H1 (cell line): ENCODE measurements around the gene LIMA1. TPM values are rescaled to one million over a fixed set of nuclear protein-coding genes. Genes with fewer than 3 reads are reported as not detected.

Experiments
- CTCF ChIA-PET: fragments of 300-600 bp; sonication (Branson Sonifier 250); formaldehyde crosslinking; loops from one replicate; lab custom pipeline; 2021; ENCODE audit not compliant: partially characterized antibody; lab: Charles Lee
- POLR2A ChIA-PET: fragments of 300-600 bp; sonication (Branson Sonifier 250); formaldehyde crosslinking; loops from one replicate; lab custom pipeline; 2021; ENCODE audit warnings: inconsistent platforms; ENCODE audit not compliant: partially characterized antibody; lab: Charles Lee
- DNase-seq, 2 experiments: peaks; one replicate each; pipeline versions ENCODE4 v3.0.0 to v3.0.0-alpha.2; 2010 to 2022; ENCODE audit warnings: low spot score in 2 of 2, low read depth in 1 of 2, mixed read lengths in 1 of 2
- FAIRE-seq: peaks from 2 replicates; lab custom pipeline; 2011; peaks lifted over from hg19 to GRCh38; lab: Jason Lieb, UNC
- H2AFZ ChIP-seq: 2 replicates; pipeline ENCODE4 v1.8.1; 2012; ENCODE audit warnings: low read length, inconsistent platforms
- H2AK5ac ChIP-seq: 2 replicates; pipeline ENCODE4 v1.6.1; 2013; ENCODE audit warnings: low read depth, low read length
- H2BK120ac ChIP-seq: replicated peaks from 2 replicates; pipeline ENCODE3; 2013; ENCODE audit warnings: low read depth, low read length, inconsistent platforms
- H2BK12ac ChIP-seq: 2 replicates; pipeline ENCODE4 v1.6.1; 2013; ENCODE audit warnings: low read depth, low read length
- H2BK15ac ChIP-seq: 2 replicates; pipeline ENCODE4 v1.6.1; 2013; ENCODE audit warnings: low read length
- H2BK20ac ChIP-seq: 2 replicates; pipeline ENCODE4 v1.6.1; 2013; ENCODE audit warnings: low read length
- H2BK5ac ChIP-seq: 2 replicates; pipeline ENCODE4 v1.6.1; 2013; ENCODE audit warnings: low read depth, low read length
- H3K14ac ChIP-seq: 2 replicates; pipeline ENCODE4 v1.6.1; 2013; ENCODE audit warnings: inconsistent platforms; ENCODE audit not compliant: insufficient read length
- H3K18ac ChIP-seq: 2 replicates; pipeline ENCODE4 v1.6.1; 2013; ENCODE audit warnings: low read length; ENCODE audit errors: extremely low read depth
- H3K23ac ChIP-seq: 2 replicates; pipeline ENCODE4 v1.6.1; 2013; ENCODE audit warnings: inconsistent platforms; ENCODE audit not compliant: insufficient read length
- H3K23me2 ChIP-seq: 2 replicates; pipeline ENCODE4 v1.6.1; 2013; ENCODE audit warnings: low read depth, low read length
- H3K27ac ChIP-seq: 2 replicates; pipeline ENCODE4 v1.6.1; 2011; ENCODE audit warnings: low read depth, low read length, inconsistent platforms
- H3K27me3 ChIP-seq, 4 experiments: replicated peaks in 1 of 4; 1 replicate in 1 of 4; 2 replicates in 3 of 4; pipeline versions ENCODE4 v1.6.1 to v1.8.1; 2011 to 2013; ENCODE audit warnings: low read length in 3 of 4, mild to moderate bottlenecking in 3 of 4, inconsistent platforms in 2 of 4, mixed read lengths in 2 of 4, moderate library complexity in 1 of 4; ENCODE audit not compliant: control insufficient read depth in 3 of 4, insufficient read depth in 3 of 4; ENCODE audit errors: extremely low read depth in 1 of 4
- H3K36me3 ChIP-seq, 4 experiments: 2 replicates each; pipeline versions ENCODE4 v1.6.1 to v1.8.1; 2011 to 2013; ENCODE audit warnings: mild to moderate bottlenecking in 4 of 4, low read length in 3 of 4, moderate library complexity in 2 of 4, control low read depth in 1 of 4, inconsistent platforms in 1 of 4; ENCODE audit not compliant: insufficient read depth in 4 of 4, control insufficient read depth in 2 of 4
- H3K4ac ChIP-seq: replicated peaks from 2 replicates; pipeline ENCODE3; 2013; ENCODE audit warnings: low read length, low read depth, mixed read lengths, inconsistent platforms; ENCODE audit not compliant: insufficient read length
- H3K4me1 ChIP-seq, 4 experiments: replicated peaks in 1 of 4; 1 replicate in 1 of 4; 2 replicates in 3 of 4; pipeline versions ENCODE4 v1.6.1 to v1.8.1; 2011 to 2013; ENCODE audit warnings: low read length in 3 of 4, inconsistent platforms in 2 of 4, mixed read lengths in 1 of 4; ENCODE audit not compliant: insufficient read depth in 4 of 4, control insufficient read depth in 3 of 4
- H3K4me2 ChIP-seq, 2 experiments: 2 replicates each; pipeline versions ENCODE4 v1.6.1 to v1.8.1; 2011 to 2013; ENCODE audit warnings: low read depth in 2 of 2, low read length in 2 of 2, control low read depth in 1 of 2, inconsistent platforms in 1 of 2, mild to moderate bottlenecking in 1 of 2; ENCODE audit not compliant: insufficient read depth in 1 of 2
- H3K4me3 ChIP-seq, 4 experiments: fragments of 200-600, 300-600 bp in 1 of 4; sonication (generic), shearing (Covaris generic), sonication (Bioruptor Twin) in 1 of 4; 2 replicates each; pipeline versions ENCODE4 v1.5.1 to v1.8.1; 2011 to 2016; ENCODE audit warnings: low read length in 4 of 4, low read depth in 3 of 4, control low read depth in 2 of 4, inconsistent platforms in 2 of 4, mild to moderate bottlenecking in 2 of 4, mixed read lengths in 1 of 4, moderate library complexity in 1 of 4; ENCODE audit not compliant: insufficient read depth in 2 of 4; ENCODE audit errors: extremely low read depth in 1 of 4
- H3K56ac ChIP-seq: replicated peaks from 2 replicates; pipeline ENCODE3; 2013; ENCODE audit warnings: low read depth, mild to moderate bottlenecking, mixed read lengths, low read length, inconsistent platforms; ENCODE audit not compliant: insufficient read length
- H3K79me1 ChIP-seq: 2 replicates; pipeline ENCODE4 v1.6.1; 2013; ENCODE audit warnings: low read depth, low read length, control low read depth
- H3K79me2 ChIP-seq, 2 experiments: 2 replicates each; pipeline versions ENCODE4 v1.6.1 to v1.8.1; 2012 to 2013; ENCODE audit warnings: low read length in 2 of 2, mild to moderate bottlenecking in 2 of 2, inconsistent platforms in 1 of 2; ENCODE audit not compliant: insufficient read depth in 2 of 2, control insufficient read depth in 1 of 2
- H3K9ac ChIP-seq, 4 experiments: replicated peaks in 1 of 4; 1 replicate in 1 of 4; 2 replicates in 3 of 4; pipeline versions ENCODE4 v1.6.1 to v1.8.1; 2011 to 2013; ENCODE audit warnings: low read depth in 3 of 4, low read length in 3 of 4, control low read depth in 2 of 4, mild to moderate bottlenecking in 2 of 4, moderate library complexity in 2 of 4, inconsistent platforms in 1 of 4; ENCODE audit errors: extremely low read depth in 1 of 4
- H3K9me3 ChIP-seq, 2 experiments: 2 replicates each; pipeline versions ENCODE4 v1.6.1 to v1.8.1; 2012 to 2013; ENCODE audit warnings: mild to moderate bottlenecking in 2 of 2, moderate library complexity in 2 of 2, control low read depth in 1 of 2, inconsistent platforms in 1 of 2, low read depth in 1 of 2, low read length in 1 of 2, mixed read lengths in 1 of 2; ENCODE audit not compliant: insufficient read depth in 2 of 2
- H4K20me1 ChIP-seq, 2 experiments: replicated peaks in 1 of 2; 2 replicates each; pipeline versions ENCODE3 to v1.8.1; 2011 to 2013; ENCODE audit warnings: inconsistent platforms in 2 of 2, low read length in 2 of 2, mild to moderate bottlenecking in 1 of 2; ENCODE audit not compliant: insufficient read depth in 2 of 2, control insufficient read depth in 1 of 2
- H4K5ac ChIP-seq: 2 replicates; pipeline ENCODE4 v1.6.1; 2013; ENCODE audit warnings: low read length, low read depth, mixed read lengths, inconsistent platforms; ENCODE audit not compliant: insufficient read length
- H4K8ac ChIP-seq: 2 replicates; pipeline ENCODE4 v1.8.0; 2013; ENCODE audit warnings: mild to moderate bottlenecking, moderate library complexity, low read length, inconsistent platforms; ENCODE audit not compliant: insufficient read depth; ENCODE audit errors: extremely low read depth
- H4K91ac ChIP-seq: replicated peaks from 2 replicates; pipeline ENCODE3; 2013; ENCODE audit warnings: low read length, mixed read lengths, inconsistent platforms; ENCODE audit not compliant: insufficient read length
- CBX5 ChIP-seq: fragments of 300-800, 300-1000 bp; sonication (generic); IDR thresholded peaks from 2 replicates; pipeline ENCODE4 v1.7.1; 2016; ENCODE audit warnings: antibody characterized with exemption, low read length, low read depth
- KDM5A ChIP-seq: fragments of 200-600 bp; IDR thresholded peaks from 2 replicates; pipeline ENCODE4 v1.7.1; 2012; ENCODE audit warnings: mild to moderate bottlenecking, low read length, inconsistent platforms, mixed read lengths
- SP4 ChIP-seq: IDR thresholded peaks from 2 replicates; pipeline ENCODE4 v1.6.1; 2012; ENCODE audit warnings: low read length, inconsistent platforms
- WGBS, 2 experiments: shearing (Covaris generic) in 1 of 2; methylation state at CpG; one replicate each; pipeline versions ENCODE4 v1.1.6 to v1.1.7; 2013 to 2015; ENCODE audit warnings: low lambda C conversion rate in 2 of 2, mixed read lengths in 2 of 2, inconsistent platforms in 1 of 2, low coverage in 1 of 2, missing lambda C conversion rate in 1 of 2; ENCODE audit not compliant: insufficient replicate concordance in 2 of 2, insufficient coverage in 1 of 2, insufficient read length in 1 of 2; ENCODE audit errors: extremely low coverage in 1 of 2, missing lambda C conversion rate in 1 of 2; 5-methylcytosine and 5-hydroxymethylcytosine counted together
- polyA plus RNA-seq, 7 experiments: library from polyadenylated mRNA; depleted of rRNA in 3 of 7; stranded (reverse) in 5 of 7; unstranded in 2 of 7; fragments of >200 nt in 5 of 7; fragments of 200-250 nt in 2 of 7; gene quantifications; 1 replicate in 5 of 7; 2 replicates in 1 of 7; 4 replicates in 1 of 7; pipeline versions ENCODE4 v1.2.1 to v1.2.3, GENCODE V29; 2011 to 2013; ENCODE audit warnings: missing spikeins in 2 of 7, mixed read lengths in 2 of 7
- total RNA-seq: library from RNA; stranded (reverse); fragmentation: NEBNext Ultra II Directional; extraction: Animal tissue kit (Norgen Biotek cat#: 25700); gene quantifications from 2 replicates; pipeline ENCODE4 v1.2.1, GENCODE V29; 2021

LIMA1 gene
- total and polyA plus RNA-seq, 2 of the 8 experiments (the other 6 are each of a cell fraction or from before 2014, with no cell fraction given), result 12.7 to 47.6 TPM

DNA sequence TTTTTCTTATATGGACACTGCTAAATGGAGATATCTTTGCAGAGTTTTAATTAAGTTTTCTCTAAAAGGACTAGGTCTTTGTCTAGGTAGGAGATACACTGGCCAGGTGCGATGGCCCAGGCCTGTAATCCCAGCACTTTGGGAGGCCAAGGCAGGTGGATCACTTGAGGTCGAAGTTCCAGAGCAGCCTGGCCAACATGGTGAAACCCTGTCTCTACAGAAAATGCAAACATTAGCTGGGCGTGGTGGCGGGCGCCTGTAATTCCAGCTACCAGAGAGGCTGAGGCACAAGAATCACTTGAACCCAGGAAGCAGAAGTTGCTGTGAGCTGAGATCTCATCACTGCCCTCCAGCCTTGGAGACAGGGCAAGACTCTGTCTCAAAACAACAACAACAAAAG lies 99.1 kb downstream of the LIMA1 start:
- Histone ChIP-seq H3K4me1 (no peaks in the 10 kb centered on the region), H2AFZ (no peak overlapping the region), H4K8ac (no peak overlapping the region), H3K4me3 (no peak overlapping the region), H3K9ac (no peak overlapping the region), H3K27ac (no peak overlapping the region), H3K79me1 (no peaks in the 10 kb centered on the region), H3K79me2 (no peaks in the 10 kb centered on the region), H3K14ac (no peak overlapping the region), H4K91ac (no peak overlapping the region), H2AK5ac (no peak overlapping the region), H3K27me3 (no peaks in the 10 kb centered on the region), H3K4me2 (no peak overlapping the region), H2BK120ac (no peak overlapping the region), H2BK5ac (no peak overlapping the region), H2BK15ac (no peak overlapping the region), H3K4ac (no peak overlapping the region), H3K56ac (no peak overlapping the region), H3K23ac (no peak overlapping the region), H3K23me2 (no peaks in the 10 kb centered on the region), H3K9me3 (no peaks in the 10 kb centered on the region), H3K36me3 (peaks cover 0 to 10% (median 2%) of the 10 kb centered on the region in 4 experiments; a peak in 3 of 8 replicates), H3K18ac (no peak overlapping the region), H4K20me1 (no peaks in the 10 kb centered on the region), H2BK20ac (no peak overlapping the region), H4K5ac (no peak overlapping the region), H2BK12ac (no peak overlapping the region)
- ChIA-PET POLR2A (no interaction called here), CTCF (interaction anchor here (2.3 to 3.4 kb wide), 2 partner anchors 8 to 12 kb away, joined by 7 to 13 read pairs; no protein-coding TSS in a partner anchor)
- 93% methylated on average over 5 of the region's 5 CpGs; no CpG with 5 or more reads in 1 of the 2 experiments for WGBS, 2 experiments
- no peak for TF ChIP-seq SP4
- no peak for TF ChIP-seq KDM5A
- no peak for TF ChIP-seq CBX5
- FAIRE-seq (no peak), DNase-seq (no peak)
